ENCODE measurements around the gene TRPV4.

Gene TRPV4

GRCh38 chr12:109764776-109765445 is 68.3 kb downstream of the TRPV4 start:
- no peak overlapping the region for H3K4me3 ChIP-seq (ENCODE audit: low read depth in 1 of 2, low read length in 2 of 2)
- H3K4me2 ChIP-seq (ENCODE audit: insufficient read depth, low read length), result no peak overlapping the region
- H3K27me3 ChIP-seq (ENCODE audit: insufficient read depth, low read length, poor library complexity), result no peaks in the 10 kb centered on the region
- no peak overlapping the region for H2AFZ ChIP-seq (ENCODE audit: low read depth, low read length)
- H3K4me1 ChIP-seq (ENCODE audit: insufficient read depth, low read length), result no peaks in the 10 kb centered on the region
- no peaks in the 10 kb centered on the region for H3K79me2 ChIP-seq (ENCODE audit: insufficient read depth, low read length)
- H3K27ac ChIP-seq (ENCODE audit: low read length), result no peak overlapping the region
- H3K9ac ChIP-seq (ENCODE audit: low read depth, low read length), result no peak overlapping the region
- ATAC-seq (ENCODE audit: insufficient read depth, low read depth), result no peak
- DNase-seq, result no peak
- H3K36me3 ChIP-seq (ENCODE audit: insufficient read depth, low read length), result no peaks in the 10 kb centered on the region
- TF ChIP-seq EZH2 (IDR thresholded peaks at IDR 0.05; ENCODE audit: borderline replicate concordance, low read depth, low read length, severe bottlenecking), result no peak
- no peaks in the 10 kb centered on the region for H4K20me1 ChIP-seq (ENCODE audit: insufficient read depth, low read length)
- H3K9me3 ChIP-seq (ENCODE audit: insufficient read depth, low read length, severe bottlenecking), result no peaks in the 10 kb centered on the region

- Histone ChIP-seq H4K20me1 (ENCODE audit: insufficient read depth, low read length) (no peaks in the 10 kb centered on the region), H3K36me3 (ENCODE audit: insufficient read depth, low read length) (no peaks in the 10 kb centered on the region), H3K27me3 (ENCODE audit: insufficient read depth, low read length, poor library complexity) (no peaks in the 10 kb centered on the region), H3K4me3 (ENCODE audit: low read depth in 1 of 2, low read length in 2 of 2) (no peak overlapping the region), H3K27ac (ENCODE audit: low read length) (no peak overlapping the region), H2AFZ (ENCODE audit: low read depth, low read length) (no peak overlapping the region), H3K4me2 (ENCODE audit: insufficient read depth, low read length) (no peak overlapping the region), H3K79me2 (ENCODE audit: insufficient read depth, low read length) (no peaks in the 10 kb centered on the region), H3K9me3 (ENCODE audit: insufficient read depth, low read length, severe bottlenecking) (no peaks in the 10 kb centered on the region), H3K4me1 (ENCODE audit: insufficient read depth, low read length) (no peaks in the 10 kb centered on the region), H3K9ac (ENCODE audit: low read depth, low read length) (no peak overlapping the region)
- peak; percentile 27 for TF ChIP-seq CTCF (IDR thresholded peaks at IDR 0.05; ENCODE audit: borderline replicate concordance, extremely low read depth, low read length, poor library complexity, severe bottlenecking)
- no peak for TF ChIP-seq EZH2 (IDR thresholded peaks at IDR 0.05; ENCODE audit: borderline replicate concordance, low read depth, low read length, severe bottlenecking)
- no peak for ATAC-seq (ENCODE audit: insufficient read depth, low read depth)
- DNase-seq, result no peak
These were observed 69.1 kb downstream of the TRPV4 start for GRCh38 chr12:109764123-109764522.

GRCh38 chr12:109763201-109763841 is 69.9 kb downstream of the TRPV4 start:
- Histone ChIP-seq H2AFZ (ENCODE audit: low read depth, low read length) (no peak overlapping the region), H3K27ac (ENCODE audit: low read length) (no peak overlapping the region), H3K4me3 (ENCODE audit: low read depth in 1 of 2, low read length in 2 of 2) (no peak overlapping the region), H3K36me3 (ENCODE audit: insufficient read depth, low read length) (no peaks in the 10 kb centered on the region), H3K9me3 (ENCODE audit: insufficient read depth, low read length, severe bottlenecking) (no peaks in the 10 kb centered on the region), H3K9ac (ENCODE audit: low read depth, low read length) (no peak overlapping the region), H3K4me1 (ENCODE audit: insufficient read depth, low read length) (no peaks in the 10 kb centered on the region), H3K27me3 (ENCODE audit: insufficient read depth, low read length, poor library complexity) (no peaks in the 10 kb centered on the region), H4K20me1 (ENCODE audit: insufficient read depth, low read length) (no peaks in the 10 kb centered on the region), H3K4me2 (ENCODE audit: insufficient read depth, low read length) (no peak overlapping the region), H3K79me2 (ENCODE audit: insufficient read depth, low read length) (no peaks in the 10 kb centered on the region)
- peak; percentile 15 for DNase-seq
- ATAC-seq (ENCODE audit: insufficient read depth, low read depth), result peak; percentile 68
- TF ChIP-seq CTCF (IDR thresholded peaks at IDR 0.05; ENCODE audit: borderline replicate concordance, extremely low read depth, low read length, poor library complexity, severe bottlenecking) (no peak), EZH2 (IDR thresholded peaks at IDR 0.05; ENCODE audit: borderline replicate concordance, low read depth, low read length, severe bottlenecking) (no peak)

GRCh38 chr12:109762673-109763191 is 70.5 kb downstream of the TRPV4 start:
- no peak overlapping the region for H3K4me3 ChIP-seq (ENCODE audit: low read depth in 1 of 2, low read length in 2 of 2)
- no peaks in the 10 kb centered on the region for H3K79me2 ChIP-seq (ENCODE audit: insufficient read depth, low read length)
- H3K4me1 ChIP-seq (ENCODE audit: insufficient read depth, low read length), result no peaks in the 10 kb centered on the region
- H3K9me3 ChIP-seq (ENCODE audit: insufficient read depth, low read length, severe bottlenecking), result no peaks in the 10 kb centered on the region
- ATAC-seq (ENCODE audit: insufficient read depth, low read depth) (no peak), DNase-seq (no peak)
- TF ChIP-seq EZH2 (IDR thresholded peaks at IDR 0.05; ENCODE audit: borderline replicate concordance, low read depth, low read length, severe bottlenecking), result no peak
- TF ChIP-seq CTCF (IDR thresholded peaks at IDR 0.05; ENCODE audit: borderline replicate concordance, extremely low read depth, low read length, poor library complexity, severe bottlenecking), result no peak
- no peaks in the 10 kb centered on the region for H3K27me3 ChIP-seq (ENCODE audit: insufficient read depth, low read length, poor library complexity)
- no peaks in the 10 kb centered on the region for H4K20me1 ChIP-seq (ENCODE audit: insufficient read depth, low read length)
- H3K36me3 ChIP-seq (ENCODE audit: insufficient read depth, low read length), result no peaks in the 10 kb centered on the region
- no peak overlapping the region for H2AFZ ChIP-seq (ENCODE audit: low read depth, low read length)
- H3K4me2 ChIP-seq (ENCODE audit: insufficient read depth, low read length), result no peak overlapping the region
- no peak overlapping the region for H3K9ac ChIP-seq (ENCODE audit: low read depth, low read length)
- no peak overlapping the region for H3K27ac ChIP-seq (ENCODE audit: low read length)

Measured in DND-41 (cell line).